DND-41 (cell line): ENCODE measurements around the gene MARS1.
"Not testable (repeated sequence)": the region's sequence is repeated elsewhere in the genome, so short reads cannot be mapped to it uniquely, and the experiment has no call there.

Experiments used
- ATAC-seq: fragments of 200-7000 bp; cut with Tn5 transposase; 3 replicates; pipeline ENCODE4 v1.9.1; 2021; ENCODE audit warnings: low read depth; ENCODE audit not compliant: insufficient read depth
- DNase-seq: peaks from one replicate; pipeline ENCODE4 v3.0.0-alpha.2; 2020
- H2AFZ ChIP-seq: 2 replicates; pipeline ENCODE4 v1.6.0; 2012; ENCODE audit warnings: low read depth, low read length
- H3K27ac ChIP-seq: 2 replicates; pipeline ENCODE4 v1.5.1; 2012; ENCODE audit warnings: low read length, inconsistent platforms
- H3K27me3 ChIP-seq: fragments of 200-600 bp; sonication (generic); 2 replicates; pipeline ENCODE4 v1.6.0; 2012; ENCODE audit warnings: low read length, mild to moderate bottlenecking, inconsistent platforms; ENCODE audit not compliant: insufficient read depth, poor library complexity
- H3K36me3 ChIP-seq: 2 replicates; pipeline ENCODE4 v1.5.1; 2012; ENCODE audit warnings: low read length, inconsistent platforms; ENCODE audit not compliant: insufficient read depth
- H3K4me1 ChIP-seq: 2 replicates; pipeline ENCODE4 v1.5.1; 2012; ENCODE audit warnings: mild to moderate bottlenecking, low read length; ENCODE audit not compliant: insufficient read depth
- H3K4me2 ChIP-seq: 2 replicates; pipeline ENCODE4 v1.6.0; 2012; ENCODE audit warnings: mild to moderate bottlenecking, moderate library complexity, low read length, inconsistent platforms; ENCODE audit not compliant: insufficient read depth
- H3K4me3 ChIP-seq, 2 experiments: fragments of 200-600 bp in 1 of 2; shearing (Covaris generic) in 1 of 2; 2 replicates each; pipeline ENCODE4 v1.5.1; 2012 to 2016; ENCODE audit warnings: inconsistent platforms in 2 of 2, low read length in 2 of 2, mild to moderate bottlenecking in 2 of 2, low read depth in 1 of 2, moderate library complexity in 1 of 2
- H3K79me2 ChIP-seq: 2 replicates; pipeline ENCODE4 v1.6.0; 2012; ENCODE audit warnings: low read length, inconsistent platforms; ENCODE audit not compliant: insufficient read depth
- H3K9ac ChIP-seq: 2 replicates; pipeline ENCODE4 v1.6.0; 2012; ENCODE audit warnings: low read depth, mild to moderate bottlenecking, inconsistent platforms, low read length, moderate library complexity
- H3K9me3 ChIP-seq: 2 replicates; pipeline ENCODE4 v1.5.1; 2012; ENCODE audit warnings: low read length, moderate library complexity, mild to moderate bottlenecking, inconsistent platforms; ENCODE audit not compliant: insufficient read depth, severe bottlenecking
- H4K20me1 ChIP-seq: 2 replicates; pipeline ENCODE4 v1.6.0; 2012; ENCODE audit warnings: low read length; ENCODE audit not compliant: insufficient read depth
- CTCF ChIP-seq: IDR thresholded peaks from 2 replicates; pipeline ENCODE4 v1.5.1; 2012; ENCODE audit warnings: borderline replicate concordance, low read length, moderate library complexity, mild to moderate bottlenecking; ENCODE audit not compliant: poor library complexity, severe bottlenecking; ENCODE audit errors: extremely low read depth
- EZH2 ChIP-seq: IDR thresholded peaks from 3 replicates; pipeline ENCODE4 v1.6.1; 2012; ENCODE audit warnings: borderline replicate concordance, low read depth, mild to moderate bottlenecking, moderate library complexity, low read length, inconsistent platforms; ENCODE audit not compliant: severe bottlenecking

The MARS1 gene

GRCh38 chr12:57500213-57500612 is 12.3 kb downstream of the MARS1 start:
- H2AFZ ChIP-seq = no peak overlapping the region
- ATAC-seq (no peak), DNase-seq (no peak)
- no peaks in the 10 kb centered on the region for H3K9me3 ChIP-seq
- TF ChIP-seq EZH2 = no peak
- TF ChIP-seq CTCF = no peak
- peaks cover 48% of the 10 kb centered on the region for H3K79me2 ChIP-seq
- no peak overlapping the region for H3K4me3 ChIP-seq
- no peak overlapping the region for H3K4me2 ChIP-seq
- no peak overlapping the region for H3K9ac ChIP-seq
- no peaks in the 10 kb centered on the region for H3K27me3 ChIP-seq
- H3K27ac ChIP-seq = no peak overlapping the region; the same call in 1 of the 2 replicates
- H3K4me1 ChIP-seq = no peaks in the 10 kb centered on the region
- H3K36me3 ChIP-seq = peaks cover 91% of the 10 kb centered on the region
- peaks cover 23% of the 10 kb centered on the region; the same call in 1 of the 2 replicates for H4K20me1 ChIP-seq

- not testable (repeated sequence) for H3K9me3 ChIP-seq, H3K4me2 ChIP-seq, H3K27ac ChIP-seq, ATAC-seq, H2AFZ ChIP-seq, H3K4me1 ChIP-seq, H3K27me3 ChIP-seq, H3K4me3 ChIP-seq, H3K9ac ChIP-seq, DNase-seq
- H3K36me3 ChIP-seq = peaks cover 85% of the 10 kb centered on the region
- peaks cover 17% of the 10 kb centered on the region for H4K20me1 ChIP-seq
- H3K79me2 ChIP-seq = peaks cover 52% of the 10 kb centered on the region
Measured at GRCh38 chr12:57502311-57502969, 14.6 kb downstream of the MARS1 start.

- not testable (repeated sequence) for H3K27me3 ChIP-seq
Measured at GRCh38 chr12:57506541-57506940, 18.7 kb downstream of the MARS1 start.

GRCh38 chr12:57507796-57508195 is 19.9 kb downstream of the MARS1 start:
- Histone ChIP-seq H3K36me3 (peaks cover 83% of the 10 kb centered on the region), H3K79me2 (peaks cover 35% of the 10 kb centered on the region), H4K20me1 (peaks cover 14% of the 10 kb centered on the region)
- not testable (repeated sequence) for H3K9me3 ChIP-seq, H3K9ac ChIP-seq, H3K4me2 ChIP-seq, H3K27ac ChIP-seq, DNase-seq, H3K4me3 ChIP-seq, ATAC-seq, H3K4me1 ChIP-seq, H2AFZ ChIP-seq, H3K27me3 ChIP-seq

More at GRCh38 chr12:57506541-57506940, 18.7 kb downstream of the MARS1 start:
- not testable (repeated sequence) for H2AFZ ChIP-seq, H3K4me1 ChIP-seq, H3K4me3 ChIP-seq, DNase-seq, H3K4me2 ChIP-seq, H3K27ac ChIP-seq, H3K9me3 ChIP-seq, ATAC-seq, H3K9ac ChIP-seq
- Histone ChIP-seq H3K36me3 (peaks cover 82% of the 10 kb centered on the region), H3K79me2 (peaks cover 37% of the 10 kb centered on the region), H4K20me1 (peaks cover 15% of the 10 kb centered on the region)

- ATAC-seq (no peak), DNase-seq (no peak)
- Histone ChIP-seq H3K9ac (no peak overlapping the region), H3K27ac (no peak overlapping the region), H3K9me3 (no peaks in the 10 kb centered on the region), H3K4me1 (no peaks in the 10 kb centered on the region), H3K36me3 (peaks cover 80% of the 10 kb centered on the region), H4K20me1 (peaks cover 28% of the 10 kb centered on the region; the same call in 1 of the 2 replicates), H2AFZ (no peak overlapping the region), H3K4me3 (no peak overlapping the region), H3K4me2 (no peak overlapping the region), H3K79me2 (peaks cover 25% of the 10 kb centered on the region), H3K27me3 (no peaks in the 10 kb centered on the region)
- no peak for TF ChIP-seq EZH2
- TF ChIP-seq CTCF = no peak
Measured at GRCh38 chr12:57511161-57511560, 23.3 kb downstream of the MARS1 start.
